SU-DHL-6 (cell line): ENCODE results near the gene AMFR.

Source experiments
- H2AFZ ChIP-seq: fragments of 200-600 bp; sonication (generic); 2 replicates; pipeline ENCODE4 v1.6.1; 2014; ENCODE audit warnings: low read depth, mild to moderate bottlenecking, moderate library complexity, mixed read lengths, antibody characterized with exemption, low read length; ENCODE audit not compliant: severe bottlenecking
- H3F3A ChIP-seq: fragments of 200-600 bp; shearing (Covaris generic); 2 replicates; pipeline ENCODE4 v1.6.0; 2016; ENCODE audit warnings: antibody characterized with exemption, mild to moderate bottlenecking; ENCODE audit not compliant: insufficient read depth
- H3K27ac ChIP-seq: fragments of 200-600 bp; sonication (generic); 2 replicates; pipeline ENCODE4 v1.5.1; 2016; ENCODE audit warnings: low read depth, mild to moderate bottlenecking, low read length, moderate library complexity, mixed read lengths
- H3K27me3 ChIP-seq: fragments of 200-600 bp; sonication (generic), shearing (Covaris generic); 2 replicates; pipeline ENCODE4 v1.6.0; 2014; ENCODE audit warnings: mild to moderate bottlenecking, low read length
- H3K36me3 ChIP-seq: fragments of 200-600 bp; sonication (generic); 2 replicates; pipeline ENCODE4 v1.6.1; 2014; ENCODE audit warnings: mild to moderate bottlenecking, low read length, mixed read lengths
- H3K4me2 ChIP-seq: fragments of 300-600, 200-600 bp; shearing (Covaris generic), sonication (generic); 2 replicates; pipeline ENCODE4 v1.6.0; 2014; ENCODE audit warnings: low read length, low read depth, mild to moderate bottlenecking; ENCODE audit not compliant: poor library complexity, severe bottlenecking
- H3K4me3 ChIP-seq: fragments of 200-600 bp; sonication (generic); 2 replicates; pipeline ENCODE4 v1.5.1; 2014; ENCODE audit warnings: antibody characterized with exemption, low read length, mild to moderate bottlenecking, mixed read lengths; ENCODE audit not compliant: insufficient read depth, poor library complexity, severe bottlenecking
- H3K79me2 ChIP-seq: fragments of 200-600 bp; sonication (generic); 2 replicates; pipeline ENCODE4 v1.6.1; 2014; ENCODE audit warnings: mild to moderate bottlenecking, low read length, moderate library complexity; ENCODE audit not compliant: insufficient read depth
- H3K9ac ChIP-seq: fragments of 200-600 bp; sonication (generic); 2 replicates; pipeline ENCODE4 v1.7.0; 2014; ENCODE audit warnings: mild to moderate bottlenecking, low read length
- H3K9me2 ChIP-seq: fragments of 200-600 bp; sonication (generic); replicated peaks from 2 replicates; pipeline ENCODE4 v1.6.1; 2014; ENCODE audit warnings: low read length; ENCODE audit not compliant: insufficient read depth
- H3K9me3 ChIP-seq: fragments of 200-600 bp; sonication (generic); 2 replicates; pipeline ENCODE4 v1.6.1; 2014; ENCODE audit warnings: low read length, mixed read lengths; ENCODE audit not compliant: insufficient read depth
- H4K20me1 ChIP-seq: fragments of 200-600 bp; sonication (generic); 2 replicates; pipeline ENCODE4 v1.6.1; 2014; ENCODE audit warnings: low read depth, mild to moderate bottlenecking, antibody characterized with exemption, low read length, moderate library complexity, mixed read lengths
- CTCF ChIP-seq: fragments of 200-600 bp; sonication (generic); IDR thresholded peaks from one replicate; pipeline ENCODE4 v1.5.1; 2017; ENCODE audit warnings: antibody characterized with exemption, mild to moderate bottlenecking, low read length, moderate library complexity; ENCODE audit not compliant: insufficient read depth, poor library complexity, severe bottlenecking
- EZH2phosphoT487 ChIP-seq: fragments of 200-600 bp; sonication (generic), shearing (Covaris generic); conservative IDR thresholded peaks from 2 replicates; pipeline ENCODE4 v1.6.1; 2018; ENCODE audit warnings: mild to moderate bottlenecking, antibody characterized with exemption, low read length, moderate library complexity, mixed read lengths

AMFR gene

GRCh38 chr16:56351481-56351880 is 73.9 kb downstream of the AMFR start:
- Histone ChIP-seq H3K27me3 (no peaks in the 10 kb centered on the region), H3K4me2 (no peak overlapping the region), H3K4me3 (no peak overlapping the region), H3K9me3 (no peaks in the 10 kb centered on the region), H3F3A (no peaks in the 10 kb centered on the region), H3K27ac (no peak overlapping the region), H4K20me1 (no peaks in the 10 kb centered on the region), H3K36me3 (no peaks in the 10 kb centered on the region), H3K79me2 (no peaks in the 10 kb centered on the region), H3K9ac (no peak overlapping the region), H2AFZ (no peak overlapping the region), H3K9me2 (no peaks in the 10 kb centered on the region)
- TF ChIP-seq EZH2phosphoT487, result no peak
- no peak for TF ChIP-seq CTCF

- Histone ChIP-seq H3K79me2 (no peaks in the 10 kb centered on the region), H3K36me3 (no peaks in the 10 kb centered on the region), H3K4me3 (no peak overlapping the region), H3F3A (no peaks in the 10 kb centered on the region), H2AFZ (no peak overlapping the region), H3K9me3 (no peaks in the 10 kb centered on the region), H3K9ac (no peak overlapping the region), H3K27me3 (no peaks in the 10 kb centered on the region), H3K27ac (no peak overlapping the region), H4K20me1 (no peaks in the 10 kb centered on the region), H3K9me2 (no peaks in the 10 kb centered on the region), H3K4me2 (no peak overlapping the region)
- TF ChIP-seq CTCF (no peak), EZH2phosphoT487 (no peak)
Observed at GRCh38 chr16:56350491-56351405, 74.6 kb downstream of the AMFR start.

GRCh38 chr16:56349711-56350161 is 75.6 kb downstream of the AMFR start:
- Histone ChIP-seq H3K79me2 (no peaks in the 10 kb centered on the region), H3K4me3 (no peak overlapping the region), H3F3A (no peaks in the 10 kb centered on the region), H3K36me3 (no peaks in the 10 kb centered on the region), H3K9ac (no peak overlapping the region), H3K9me3 (no peaks in the 10 kb centered on the region), H3K27ac (no peak overlapping the region), H3K9me2 (no peaks in the 10 kb centered on the region), H3K27me3 (no peaks in the 10 kb centered on the region), H2AFZ (no peak overlapping the region), H3K4me2 (no peak overlapping the region), H4K20me1 (no peaks in the 10 kb centered on the region)
- TF ChIP-seq CTCF, result no peak
- TF ChIP-seq EZH2phosphoT487, result no peak
